Inflammatory macrophage treated with lipopolysaccharide for 4 hours (primary cell): ENCODE results near the gene ZCRB1.

Experiments
- DNase-seq: peaks from one replicate; pipeline ENCODE4 v3.0.0-alpha.2; 2020

ZCRB1 gene

GRCh38 chr12:42327227-42327590 lies 1.3 kb upstream of the ZCRB1 start:
- no peak for DNase-seq

DNA sequence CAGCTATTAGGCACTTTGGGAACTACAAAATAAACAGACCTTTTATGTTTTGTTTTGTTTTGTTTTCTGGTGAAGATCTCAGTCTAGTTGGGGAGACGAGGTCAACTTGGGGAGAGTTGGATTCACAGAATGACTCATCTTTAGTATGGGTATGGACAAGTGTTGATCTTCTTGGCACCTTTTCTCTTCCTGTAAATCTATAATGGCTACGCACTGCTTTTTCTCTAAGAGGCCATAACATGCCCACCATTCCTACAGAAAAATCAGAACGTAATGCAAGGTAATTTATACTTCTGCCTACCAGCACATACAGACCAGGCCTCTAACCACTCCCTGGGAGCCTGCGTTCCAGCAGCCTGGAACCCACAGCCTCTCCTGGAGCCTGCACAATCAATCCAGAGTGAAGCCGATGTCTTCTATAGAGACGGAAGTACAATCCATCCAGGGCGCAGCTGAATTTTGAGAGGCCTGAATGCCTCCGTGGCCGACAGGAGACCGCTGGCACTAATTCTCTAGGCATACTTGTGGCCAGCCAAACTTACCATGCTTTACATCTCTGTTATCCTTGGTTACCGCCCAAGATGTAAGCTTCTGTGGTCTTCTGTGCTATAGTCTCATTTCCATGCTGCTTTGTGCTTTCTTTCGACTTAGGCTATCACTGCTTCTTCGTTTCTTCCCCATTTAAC lies 790 bp upstream of the ZCRB1 start:
- DNase-seq, result peak; percentile 16

DNA sequence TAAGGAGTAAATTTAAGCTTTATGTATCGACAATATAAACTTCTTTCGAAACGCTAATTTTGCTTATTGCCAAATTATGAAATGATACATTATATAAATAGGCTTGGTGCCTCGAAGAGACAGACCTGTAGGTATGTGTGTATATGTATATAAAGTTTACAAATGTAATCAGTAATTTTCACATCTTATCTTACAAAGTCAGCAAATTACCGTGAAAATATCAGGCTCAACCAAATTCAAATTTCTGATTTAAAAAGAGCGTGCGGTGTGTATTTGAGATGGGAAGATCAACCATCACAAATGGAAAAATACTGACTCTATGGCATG lies 605 bp downstream of the ZCRB1 start:
- no peak for DNase-seq

DNA sequence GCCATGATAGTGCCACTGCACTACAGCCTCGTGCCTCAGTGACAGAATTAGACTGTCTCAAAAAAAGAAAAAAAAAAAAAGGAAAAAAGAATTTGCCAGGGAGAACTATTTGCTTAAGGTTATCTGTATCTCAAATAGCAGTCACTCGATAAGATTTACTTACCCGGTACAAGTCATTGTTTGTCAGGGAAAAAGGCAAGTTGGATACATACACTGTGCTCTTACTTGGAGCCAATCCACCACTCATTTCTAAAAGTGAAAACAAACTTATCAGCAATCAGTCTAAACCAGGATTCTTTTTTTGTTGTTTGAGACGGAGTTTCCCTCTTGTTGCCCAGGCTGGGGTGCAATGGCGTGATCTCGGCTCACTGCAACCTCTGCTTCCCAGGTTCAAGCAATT lies 2.0 kb downstream of the ZCRB1 start:
- no peak for DNase-seq

DNA sequence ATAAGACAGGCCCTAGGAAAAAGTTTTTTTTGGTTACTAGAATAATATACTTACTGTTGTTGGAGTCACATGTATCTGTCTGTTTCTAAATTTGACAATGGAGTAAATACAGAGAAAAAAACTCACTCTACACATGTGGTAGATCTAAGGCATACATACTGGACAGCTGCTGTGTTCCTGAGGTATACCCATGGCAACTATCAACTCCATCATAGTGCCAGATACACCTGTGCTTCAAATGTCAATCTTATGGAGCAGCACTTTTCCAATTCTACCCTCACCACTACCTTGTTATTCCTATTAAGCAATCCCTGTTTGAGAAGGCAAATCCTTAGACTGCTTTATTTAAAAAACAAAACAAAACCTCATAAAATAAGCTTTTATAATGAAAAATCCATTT lies 3.3 kb downstream of the ZCRB1 start:
- DNase-seq, result no peak

DNA sequence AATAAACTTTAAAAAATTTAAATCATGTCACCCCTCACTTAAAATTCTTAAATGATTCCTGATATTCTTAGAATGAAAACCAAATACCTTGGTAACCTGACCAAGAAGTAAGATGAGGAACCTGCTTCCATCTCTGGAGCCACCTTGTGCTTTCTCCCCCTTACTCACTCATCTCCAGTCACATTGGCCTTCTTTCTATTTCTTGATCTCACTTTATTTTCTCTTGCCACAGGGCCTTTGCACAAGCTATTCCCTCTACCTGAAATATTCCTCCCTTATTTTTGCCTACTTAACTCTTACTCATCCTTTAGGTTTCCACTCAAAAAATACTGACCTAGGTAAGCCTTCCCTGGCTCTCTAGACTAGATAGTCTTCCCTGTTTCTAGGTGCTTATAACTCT lies 5.1 kb downstream of the ZCRB1 start:
- DNase-seq, result no peak

DNA sequence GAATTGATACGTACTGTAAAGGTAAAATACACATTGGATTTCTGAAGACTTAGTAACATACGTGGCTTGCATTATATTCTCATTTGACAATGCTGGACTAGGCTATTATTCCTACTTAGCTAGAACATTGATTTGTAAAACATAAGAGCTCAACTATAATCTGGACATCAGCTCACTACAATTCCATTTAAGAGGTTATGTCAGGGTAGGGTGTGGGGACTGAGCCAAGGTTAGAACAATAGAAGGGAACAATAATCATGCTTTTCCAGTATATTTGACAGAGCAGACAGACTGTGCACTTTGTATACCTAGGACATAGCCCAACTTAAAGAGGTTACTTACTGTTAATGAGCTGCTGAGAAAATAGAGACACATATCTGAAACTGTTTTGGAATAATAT lies 10.8 kb downstream of the ZCRB1 start:
- no peak for DNase-seq

DNA sequence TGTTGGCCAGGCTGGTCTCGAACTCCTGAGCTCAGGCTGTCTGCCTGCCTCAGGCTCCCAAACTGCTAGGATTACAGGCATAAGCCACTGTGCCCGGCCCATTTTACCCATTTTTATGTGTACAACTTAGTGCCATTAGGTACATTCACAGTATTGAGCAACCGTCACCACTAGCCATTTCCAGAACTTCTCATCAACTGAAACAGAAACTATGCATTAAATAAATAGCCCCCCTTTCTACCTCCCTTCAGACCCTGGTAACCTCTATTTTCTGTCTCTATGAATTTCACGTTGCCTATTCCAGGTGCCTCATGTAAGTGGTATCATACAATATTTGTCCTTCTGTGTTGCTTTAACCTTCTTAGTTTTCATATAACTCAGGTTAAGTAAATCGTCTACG lies 15.9 kb downstream of the ZCRB1 start:
- no peak for DNase-seq

DNA sequence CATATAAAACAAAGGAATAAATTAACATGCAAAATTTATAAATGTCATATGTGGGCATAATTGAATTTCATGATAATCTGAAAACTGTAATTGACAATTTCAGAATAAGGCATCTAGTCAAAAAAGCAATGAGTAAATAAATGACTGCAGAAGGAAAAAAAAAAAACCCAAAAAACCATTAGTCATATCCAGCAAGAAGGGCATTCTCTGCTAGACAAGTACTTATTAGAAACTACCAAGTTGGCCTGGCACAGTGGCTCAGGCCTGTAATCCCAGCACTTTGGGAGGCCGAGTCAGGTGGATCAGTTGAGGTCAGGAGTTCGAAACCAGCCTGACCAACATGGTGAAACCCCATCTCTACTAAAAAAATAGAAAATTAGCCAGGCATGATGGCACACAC lies 17.5 kb downstream of the ZCRB1 start:
- no peak for DNase-seq

GRCh38 chr12:42306297-42306696 lies 19.6 kb downstream of the ZCRB1 start:
- no peak for DNase-seq

DNA sequence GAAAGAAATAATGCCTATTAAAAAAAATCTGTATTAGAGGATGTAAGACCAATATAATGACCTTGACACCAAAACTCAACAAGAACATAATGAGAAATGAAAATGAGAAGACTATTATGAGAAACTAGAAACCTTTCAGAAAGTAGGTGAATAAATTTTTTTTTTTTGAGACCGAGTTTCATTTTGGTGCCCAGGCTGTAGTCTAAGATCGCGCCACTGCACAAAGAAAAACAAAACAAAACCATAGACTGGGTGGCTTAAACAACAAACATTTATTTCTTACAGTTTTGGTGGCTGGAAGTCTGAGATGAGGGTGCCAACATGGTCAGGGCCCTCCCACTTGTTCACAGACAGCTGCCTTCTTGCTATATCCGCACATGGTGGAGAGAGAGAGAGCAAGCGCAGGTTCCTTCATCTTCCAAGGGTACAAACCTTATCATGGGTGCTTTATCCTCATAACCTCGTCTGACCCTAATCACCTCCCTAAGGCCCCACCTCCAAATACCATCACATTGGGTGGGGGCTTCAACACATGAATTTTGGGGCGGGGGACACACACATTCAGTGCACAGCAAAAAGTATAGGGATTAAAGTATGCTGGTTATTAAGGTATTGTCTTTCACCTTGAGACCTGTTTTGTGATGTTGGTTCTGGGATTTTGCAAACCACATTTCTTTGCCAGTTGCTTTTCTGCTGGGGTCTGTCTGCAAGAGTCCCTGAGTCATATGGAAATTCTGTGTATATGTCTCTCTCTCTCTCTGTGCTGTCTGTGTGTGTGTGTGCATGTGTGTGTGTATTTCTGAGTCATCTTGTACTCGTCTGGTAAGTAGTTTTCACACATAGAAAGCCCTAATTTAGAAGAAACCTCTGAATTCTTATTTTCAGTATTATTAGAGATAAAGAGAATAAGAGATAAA lies 26.2 kb downstream of the ZCRB1 start:
- no peak for DNase-seq

DNA sequence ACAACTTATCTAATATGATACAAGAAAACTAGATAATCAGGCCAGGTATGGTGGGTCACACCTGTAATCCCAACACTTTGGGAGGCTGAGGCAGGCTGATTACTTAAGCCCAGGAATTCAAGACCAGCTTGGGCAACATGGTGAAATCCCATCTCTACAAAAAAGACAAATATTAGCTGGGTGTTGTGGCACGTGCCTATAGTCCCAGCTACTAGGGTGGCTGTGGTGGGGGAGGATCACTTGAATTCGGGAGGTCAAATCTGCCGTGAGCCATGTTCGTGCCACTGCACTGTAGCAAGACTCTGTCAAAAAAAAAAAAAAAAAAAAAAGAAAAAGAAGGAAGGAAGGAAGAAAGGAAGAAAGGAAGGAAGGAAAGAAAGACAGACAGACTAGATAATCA lies 27.0 kb downstream of the ZCRB1 start:
- no peak for DNase-seq

DNA sequence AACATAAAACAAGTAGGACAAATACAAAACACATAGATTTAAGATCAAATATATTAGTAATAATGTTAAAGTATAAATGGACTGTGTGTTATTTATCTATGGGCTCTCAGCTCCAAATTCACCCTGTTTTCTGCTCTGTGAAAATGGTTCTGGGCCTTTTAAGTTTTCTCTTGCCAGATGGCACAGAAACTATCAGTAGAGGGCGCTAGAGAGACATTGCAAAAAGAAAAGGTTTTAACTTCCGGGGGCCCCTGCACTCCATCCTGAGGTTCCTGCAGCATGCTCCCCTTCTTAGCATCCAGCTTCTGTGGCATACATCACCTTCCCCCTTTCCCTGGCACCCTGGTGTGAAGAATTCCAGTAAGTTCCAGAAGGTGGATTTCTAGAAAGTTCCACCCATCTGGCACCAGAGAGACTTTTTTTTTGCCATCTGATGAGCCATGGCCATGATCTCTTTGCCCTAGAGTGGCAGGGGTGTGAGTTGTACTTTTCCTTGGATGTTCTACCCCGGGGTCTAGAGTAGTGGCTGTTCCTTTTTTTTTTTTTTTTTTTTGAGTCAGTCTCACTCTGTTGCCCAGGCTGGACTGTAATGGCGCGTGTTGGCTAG lies 29.3 kb downstream of the ZCRB1 start:
- peak; percentile 18 for DNase-seq

- DNase-seq, result no peak
Measured at GRCh38 chr12:42291680-42292079, 34.2 kb downstream of the ZCRB1 start.

GRCh38 chr12:42288544-42288943 lies 37.4 kb downstream of the ZCRB1 start:
- DNase-seq, result no peak

GRCh38 chr12:42286741-42287140 lies 39.2 kb downstream of the ZCRB1 start:
- no peak for DNase-seq

- no peak for DNase-seq
Measured at GRCh38 chr12:42285431-42285830, 40.5 kb downstream of the ZCRB1 start.

DNA sequence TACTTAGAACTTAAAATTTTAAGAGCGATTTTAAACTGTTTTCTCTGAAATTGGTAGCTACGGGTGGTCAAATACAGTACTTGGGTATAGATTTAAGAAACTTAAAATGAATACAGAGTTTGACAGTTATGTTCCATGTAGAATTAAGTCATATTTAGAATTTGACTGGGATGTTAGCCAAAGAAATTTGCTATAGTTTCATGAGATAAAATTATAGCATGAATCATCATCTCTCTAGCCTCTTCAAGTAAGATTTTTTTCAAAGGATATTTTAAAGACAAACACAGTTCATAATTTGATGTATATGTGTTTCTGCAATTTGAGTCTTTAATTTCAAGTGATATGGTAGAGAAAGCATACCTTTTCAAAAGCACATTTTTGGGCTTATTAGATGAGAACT lies 41.0 kb downstream of the ZCRB1 start:
- no peak for DNase-seq

DNA sequence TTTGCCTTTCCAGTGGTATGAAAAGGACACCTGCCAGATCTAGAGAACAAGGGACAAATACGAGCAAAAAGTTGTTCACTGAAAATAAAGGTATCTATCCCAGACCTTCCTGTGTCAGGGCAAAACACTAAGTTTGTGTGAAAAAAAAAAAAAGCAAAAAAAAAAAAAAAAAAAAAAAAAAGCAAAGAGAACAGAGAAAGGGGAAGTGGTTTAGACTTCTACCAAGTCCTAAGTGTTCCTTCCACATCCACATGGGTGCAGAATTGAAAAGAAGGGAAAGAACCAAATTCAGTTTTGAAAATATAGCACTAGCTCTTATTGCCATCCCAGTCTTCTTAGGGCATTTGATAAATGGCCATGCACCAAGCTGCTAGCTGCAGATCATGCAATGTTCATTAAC lies 41.7 kb downstream of the ZCRB1 start:
- peak; percentile 42 for DNase-seq

- DNase-seq, result peak; percentile 22
Measured at GRCh38 chr12:42283739-42284138, 42.2 kb downstream of the ZCRB1 start.

GRCh38 chr12:42282294-42282693 lies 43.6 kb downstream of the ZCRB1 start:
- no peak for DNase-seq

DNA sequence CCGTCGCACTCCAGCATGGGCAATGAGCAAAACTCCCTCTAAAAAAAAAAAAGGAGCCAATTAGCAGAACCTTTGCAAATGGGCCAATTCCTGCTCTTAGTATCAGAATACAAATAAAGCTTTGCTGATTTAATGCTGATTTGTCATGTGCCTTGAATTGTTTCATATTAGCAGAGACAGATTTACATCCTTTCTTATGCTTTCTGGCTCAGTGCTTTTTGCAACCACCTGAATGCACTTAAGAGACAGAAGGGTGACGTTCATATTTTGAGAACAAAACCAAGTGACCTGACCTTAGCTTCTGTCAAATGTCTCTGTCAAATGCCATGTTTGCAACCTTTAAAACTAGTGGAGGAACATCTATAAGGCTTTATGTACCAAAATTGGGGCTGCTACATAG lies 44.0 kb downstream of the ZCRB1 start:
- no peak for DNase-seq

GRCh38 chr12:42281278-42281677 lies 44.6 kb downstream of the ZCRB1 start:
- DNase-seq, result no peak

DNA sequence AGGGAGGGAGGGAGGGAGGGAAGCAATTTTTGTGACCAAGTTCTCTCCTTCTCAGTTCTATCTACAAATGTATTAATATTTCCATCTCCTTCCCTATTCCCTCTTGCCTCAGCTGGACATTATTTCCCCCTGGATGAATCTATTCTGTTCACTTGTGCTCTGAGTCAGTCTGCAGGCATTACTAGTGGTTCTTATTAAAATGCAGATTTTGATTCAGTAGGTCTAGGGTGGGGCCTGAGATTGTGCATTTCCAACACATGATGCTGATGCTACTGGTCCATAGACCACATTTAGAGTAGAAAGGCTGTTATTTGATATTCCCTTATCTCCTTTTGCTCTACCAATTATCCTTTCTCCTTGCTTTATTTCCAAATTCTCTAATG lies 47.8 kb downstream of the ZCRB1 start:
- no peak for DNase-seq
